AG08395 (cell line): Measurements from ENCODE around the gene SLC35D1.

Experiments used
- DNase-seq: peaks from one replicate; pipeline ENCODE4 v3.0.0; 2012; ENCODE audit warnings: mixed read lengths, low spot score

Gene SLC35D1

DNA sequence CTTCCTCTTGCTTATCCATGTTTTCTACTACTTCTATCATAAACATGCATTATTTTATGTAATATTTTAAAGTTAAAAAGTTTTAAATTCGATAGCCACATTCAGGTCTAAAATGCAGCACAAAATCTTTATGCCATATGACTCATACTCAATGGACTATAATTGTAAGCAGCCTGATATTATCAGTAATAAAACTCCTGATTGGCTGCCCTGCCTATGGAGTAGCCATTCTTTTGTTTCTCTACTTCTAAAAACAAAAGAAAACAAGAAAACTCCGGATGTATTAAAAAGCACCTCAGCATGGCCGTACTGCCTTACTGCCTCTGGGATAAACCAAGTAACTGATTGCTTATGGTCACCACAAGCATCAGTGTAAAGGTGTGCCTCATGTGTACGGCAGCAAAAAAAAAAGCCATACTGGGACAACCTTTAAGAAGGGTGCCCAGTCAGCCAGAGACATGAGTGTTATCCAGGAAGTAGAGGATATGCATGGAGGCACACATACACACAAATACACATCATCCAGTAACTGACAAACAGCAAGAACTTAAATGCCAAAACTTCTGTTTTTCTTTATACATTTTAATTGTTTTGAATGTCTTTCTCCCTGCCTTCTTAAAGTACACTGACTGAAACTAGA lies 9.2 kb downstream of the SLC35D1 start:
- no peak for DNase-seq

DNA sequence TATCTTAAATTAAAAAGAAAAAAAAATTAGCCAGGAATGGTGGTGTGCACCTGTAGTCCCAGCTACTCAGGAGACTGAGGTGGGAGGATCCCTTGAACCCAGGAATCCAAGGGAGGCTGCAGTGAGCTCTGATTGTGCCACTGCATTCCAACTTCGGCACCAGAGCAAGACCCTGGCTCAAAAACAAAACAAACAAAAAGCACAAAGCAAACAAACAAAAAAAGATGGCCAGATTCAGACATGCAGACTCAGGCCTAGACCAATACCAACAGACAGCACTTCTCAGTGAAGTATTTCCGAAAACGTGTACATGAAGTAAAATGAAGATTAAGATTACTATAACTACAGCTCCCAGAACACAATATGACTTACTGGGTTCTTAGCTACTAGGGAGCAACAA lies 10.6 kb downstream of the SLC35D1 start:
- DNase-seq = no peak

DNA sequence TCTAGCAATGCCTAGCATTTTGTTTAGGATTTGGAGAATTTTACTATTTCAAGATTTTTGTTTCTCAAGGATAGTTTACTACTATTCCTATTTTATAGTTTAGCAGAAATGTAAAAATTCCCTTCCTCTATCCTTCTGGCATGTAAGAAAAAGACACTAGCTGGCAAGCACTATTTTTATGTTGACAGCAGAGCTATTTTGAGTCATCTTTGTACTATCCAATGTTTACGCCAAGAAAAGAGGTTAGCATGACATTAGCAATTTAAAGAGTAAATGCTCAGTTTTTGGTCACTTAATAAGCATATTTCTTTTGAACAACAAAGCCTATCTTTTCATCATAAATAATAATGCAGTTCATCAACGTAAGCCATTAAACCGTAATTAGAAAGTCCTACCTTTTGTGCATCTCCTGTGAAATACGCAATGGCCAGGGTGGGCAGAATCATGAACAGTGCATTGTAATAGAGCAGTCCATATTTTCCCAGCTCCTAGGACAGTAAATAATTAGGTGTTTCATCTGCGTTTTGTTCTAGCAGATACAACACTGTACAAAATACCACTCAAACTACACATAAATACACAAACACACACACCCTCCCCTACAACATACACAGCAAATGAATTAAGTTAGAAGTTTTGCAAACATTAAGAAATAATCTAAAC lies 12.0 kb downstream of the SLC35D1 start:
- DNase-seq = peak; percentile 66

DNA sequence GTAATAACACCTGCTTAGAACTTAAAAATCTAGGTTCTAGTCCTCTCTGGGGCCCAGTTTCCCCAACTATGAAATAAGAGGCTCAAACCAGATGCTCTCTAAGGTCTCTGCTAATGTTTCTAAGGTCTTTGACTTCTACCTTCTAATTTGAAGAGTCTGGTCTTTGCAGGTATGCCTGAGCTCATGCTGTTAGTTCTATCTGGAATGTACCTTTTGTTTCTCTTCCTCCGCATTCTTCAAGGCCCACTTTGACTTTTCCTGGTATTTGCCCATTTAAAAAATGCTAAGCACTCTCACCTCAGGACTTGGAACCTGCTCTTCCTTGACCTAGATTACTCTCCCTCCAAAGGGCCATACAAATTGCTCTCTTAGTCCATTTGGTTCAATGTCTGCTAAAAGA lies 13.5 kb downstream of the SLC35D1 start:
- DNase-seq = no peak

DNA sequence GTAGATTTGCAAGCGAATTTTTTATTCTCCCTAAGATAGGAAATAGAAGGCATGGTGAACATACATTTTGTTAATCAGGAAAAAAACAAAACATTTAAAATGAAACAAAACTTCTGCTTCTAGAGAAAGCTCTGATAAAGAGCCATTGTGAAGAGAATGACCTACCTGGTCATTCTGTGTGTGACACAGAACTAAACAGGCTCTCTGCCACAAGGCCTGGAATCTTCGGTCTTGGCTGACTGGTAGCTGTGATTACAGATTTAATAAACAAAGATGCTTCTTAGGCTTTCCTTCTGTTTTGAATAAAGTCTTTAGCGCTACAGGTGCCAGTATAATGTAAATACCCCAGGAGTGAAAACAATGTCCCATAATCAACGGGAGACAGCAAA lies 22.1 kb downstream of the SLC35D1 start:
- no peak for DNase-seq

- DNase-seq = peak; percentile 31
Measured at GRCh38 chr1:67031121-67031858, 22.7 kb downstream of the SLC35D1 start.

GRCh38 chr1:67029472-67029871 lies 24.5 kb downstream of the SLC35D1 start:
- no peak for DNase-seq

DNA sequence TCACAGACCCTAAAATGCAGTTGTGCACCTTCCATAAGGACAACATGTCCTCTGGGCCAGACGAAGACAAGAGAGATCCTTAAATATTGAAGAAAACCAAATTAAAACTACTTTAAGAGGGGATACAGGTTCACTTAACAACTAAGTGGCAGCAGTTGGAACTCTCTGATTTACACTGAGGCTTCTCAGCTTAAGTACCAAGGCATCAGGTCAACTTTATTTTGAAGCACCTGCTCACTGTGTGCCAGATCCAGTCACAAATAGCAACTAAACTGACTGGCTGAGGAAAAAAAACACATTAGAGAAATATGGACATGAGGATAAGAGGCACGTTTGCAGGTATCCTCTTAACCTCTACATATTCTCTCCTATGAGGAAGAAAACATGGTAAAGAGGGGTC lies 33.2 kb downstream of the SLC35D1 start:
- no peak for DNase-seq

GRCh38 chr1:67020304-67020703 lies 33.6 kb downstream of the SLC35D1 start:
- DNase-seq = no peak

- DNase-seq = peak; percentile 46
Measured at GRCh38 chr1:67019600-67020136, 34.3 kb downstream of the SLC35D1 start.

GRCh38 chr1:67019121-67019520 lies 34.8 kb downstream of the SLC35D1 start:
- no peak for DNase-seq

GRCh38 chr1:67018574-67018973 lies 35.4 kb downstream of the SLC35D1 start:
- DNase-seq = no peak

GRCh38 chr1:67013573-67013972 lies 40.4 kb downstream of the SLC35D1 start:
- no peak for DNase-seq

DNA sequence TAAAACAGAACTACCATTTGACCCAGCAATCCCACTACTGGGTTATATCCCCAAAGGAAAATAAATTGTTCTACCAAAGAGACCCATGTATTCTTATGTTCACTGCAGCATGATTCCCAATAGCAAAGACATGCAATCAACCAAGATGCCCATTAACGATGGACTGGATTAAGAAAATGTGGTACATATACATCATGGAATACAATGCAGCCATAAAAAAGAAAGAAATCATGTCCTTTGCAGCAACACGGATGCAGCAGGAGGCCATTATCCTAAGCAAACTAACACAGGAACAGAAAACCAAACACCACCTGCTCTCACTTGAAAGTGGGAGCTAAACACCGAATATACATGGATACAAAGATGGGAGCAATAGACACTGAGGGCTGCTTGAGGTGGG lies 44.2 kb downstream of the SLC35D1 start:
- no peak for DNase-seq

- DNase-seq = no peak
Measured at GRCh38 chr1:67005068-67005467, 48.9 kb downstream of the SLC35D1 start.

- DNase-seq = no peak
Measured at GRCh38 chr1:67004176-67004575, 49.8 kb downstream of the SLC35D1 start.

DNA sequence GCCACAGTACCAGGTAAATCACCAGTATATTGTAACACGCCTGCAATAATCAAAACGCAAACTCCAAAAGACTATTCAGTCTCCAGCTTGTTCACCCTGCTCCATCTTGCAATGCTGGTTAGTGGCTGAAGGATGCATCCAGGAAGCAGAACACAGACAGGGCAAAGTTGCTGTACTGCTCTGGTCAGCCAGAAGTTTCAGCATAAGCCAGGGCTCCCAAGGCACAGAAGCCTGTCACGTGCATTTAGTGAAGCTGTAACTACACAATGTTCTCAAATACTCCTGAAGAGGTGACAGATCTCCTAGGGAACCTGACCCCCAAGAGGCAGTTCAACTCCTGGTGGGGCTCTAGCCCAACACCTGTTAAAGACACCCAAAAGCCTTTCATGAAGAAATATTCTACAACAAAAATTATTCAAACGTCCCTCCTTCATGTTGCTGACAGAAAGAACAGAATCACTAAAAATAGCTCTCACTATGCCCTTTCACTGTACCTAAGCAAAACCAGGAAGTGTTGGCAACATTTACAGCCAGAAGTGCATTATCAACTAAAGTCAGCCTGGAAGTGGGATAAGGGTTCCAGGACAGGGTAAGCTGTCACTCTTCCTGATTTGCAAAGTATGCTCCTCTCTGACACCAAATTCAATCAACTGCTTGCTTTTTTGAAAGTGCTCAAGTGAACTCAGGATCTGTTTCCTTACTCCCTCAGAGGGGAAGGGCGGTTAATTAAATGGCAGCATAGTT lies 52.1 kb downstream of the SLC35D1 start:
- no peak for DNase-seq

DNA sequence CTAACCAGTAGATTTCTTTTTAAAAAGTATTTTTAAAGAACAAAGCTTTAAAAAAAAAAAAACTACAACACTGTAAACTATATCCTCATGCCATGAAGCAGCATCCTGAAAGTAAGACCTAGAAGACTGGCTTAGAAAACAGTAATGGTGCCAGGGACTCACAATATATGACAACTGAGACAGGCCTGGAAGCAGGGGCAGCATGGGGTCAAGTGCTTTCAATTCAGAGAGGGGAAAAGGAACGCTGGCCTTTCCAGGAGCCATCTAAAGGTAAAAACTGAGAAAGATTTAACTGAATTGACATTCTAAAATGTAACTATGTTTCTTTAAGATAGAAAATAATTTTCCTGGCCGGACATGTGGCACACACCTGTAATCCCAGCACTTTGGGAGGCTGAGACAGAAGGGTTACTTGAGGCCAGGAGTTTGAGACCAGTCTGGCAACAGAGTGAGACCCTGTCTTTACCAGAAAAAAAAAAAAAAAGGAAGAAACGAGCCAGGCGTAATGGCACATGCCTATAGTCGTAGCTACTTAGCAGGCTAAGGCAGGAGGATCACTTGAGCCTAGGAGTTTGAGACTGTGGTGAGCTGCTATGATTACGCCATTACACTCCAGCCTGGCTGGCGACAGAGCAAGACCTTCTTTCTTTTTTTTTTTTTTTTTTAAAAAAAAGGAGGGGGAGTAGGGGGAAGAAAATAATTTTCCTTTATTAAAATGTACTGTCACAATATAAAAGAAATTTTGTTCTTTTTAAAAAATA lies 54.1 kb downstream of the SLC35D1 start:
- DNase-seq = no peak

- DNase-seq = no peak
Measured at GRCh38 chr1:66998972-66999371, 55.0 kb downstream of the SLC35D1 start.

- DNase-seq = peak; percentile 64
Measured at GRCh38 chr1:66996018-66996682, 57.8 kb downstream of the SLC35D1 start.

GRCh38 chr1:66993076-66993475 lies 60.9 kb downstream of the SLC35D1 start:
- DNase-seq = no peak
